GM23338 (cell line): ENCODE results near the gene HS1BP3. TPM values are rescaled to one million over a fixed set of nuclear protein-coding genes. Genes with fewer than 3 reads are reported as not detected.

Source experiments
- ATAC-seq: fragments of 200-7000 bp; cut with Tn5 transposase; 3 replicates; pipeline ENCODE4 v1.9.1; 2020
- DNase-seq: peaks from one replicate; pipeline ENCODE4 v3.0.0-alpha.2; 2015; ENCODE audit warnings: low spot score
- H2AFZ ChIP-seq: fragments of 200-600 bp; sonication (generic); 2 replicates; pipeline ENCODE4 v1.8.0; 2016; ENCODE audit warnings: antibody characterized with exemption, mild to moderate bottlenecking, moderate library complexity
- H3F3A ChIP-seq: fragments of 200-600 bp; sonication (generic); replicated peaks from 2 replicates; pipeline ENCODE4 v1.8.0; 2017; ENCODE audit warnings: antibody characterized with exemption, mixed run types, low read depth
- H3K27ac ChIP-seq: fragments of 200-600 bp; sonication (generic); 2 replicates; pipeline ENCODE4 v1.6.1; 2016; ENCODE audit warnings: low read depth
- H3K27me3 ChIP-seq: fragments of 200-600 bp; sonication (generic); 2 replicates; pipeline ENCODE4 v1.8.0; 2016; ENCODE audit warnings: mild to moderate bottlenecking, mixed run types, moderate library complexity; ENCODE audit not compliant: insufficient read depth
- H3K36me3 ChIP-seq: fragments of 200-600 bp; sonication (generic); 2 replicates; pipeline ENCODE4 v1.8.0; 2016; ENCODE audit warnings: mild to moderate bottlenecking; ENCODE audit not compliant: insufficient read depth
- H3K4me1 ChIP-seq: fragments of 200-600 bp; sonication (generic); 2 replicates; pipeline ENCODE4 v1.8.0; 2016; ENCODE audit warnings: mild to moderate bottlenecking, moderate library complexity; ENCODE audit not compliant: insufficient read depth
- H3K4me2 ChIP-seq: fragments of 200-600 bp; sonication (generic); 2 replicates; pipeline ENCODE4 v1.7.1; 2017; ENCODE audit warnings: mixed run types
- H3K4me3 ChIP-seq: fragments of 200-600 bp; sonication (generic); 2 replicates; pipeline ENCODE4 v1.6.1; 2016; ENCODE audit warnings: mixed run types
- H3K79me2 ChIP-seq: fragments of 200-600 bp; sonication (generic); replicated peaks from 2 replicates; pipeline ENCODE4 v1.8.0; 2017; ENCODE audit warnings: mild to moderate bottlenecking; ENCODE audit not compliant: insufficient read depth
- H3K9me2 ChIP-seq: fragments of 200-600 bp; sonication (generic); 2 replicates; pipeline ENCODE4 v1.8.0; 2017; ENCODE audit not compliant: insufficient read depth
- H4K20me1 ChIP-seq: fragments of 200-600 bp; sonication (generic); replicated peaks from 2 replicates; pipeline ENCODE4 v1.8.0; 2017; ENCODE audit warnings: mild to moderate bottlenecking; ENCODE audit not compliant: insufficient read depth
- H3K27ac Mint-ChIP-seq: 2 replicates; pipeline ENCODE4 v1.8.0; 2020; ENCODE audit warnings: inconsistent platforms, mild to moderate bottlenecking, moderate library complexity, mixed read lengths
- H3K27me3 Mint-ChIP-seq: 3 replicates; pipeline ENCODE4 v1.8.0; 2022; ENCODE audit warnings: low read depth, mild to moderate bottlenecking, moderate library complexity, mixed read lengths, inconsistent platforms; ENCODE audit not compliant: insufficient read depth, poor library complexity
- H3K36me3 Mint-ChIP-seq: 3 replicates; pipeline ENCODE4 v1.8.0; 2021; ENCODE audit warnings: low read depth, mild to moderate bottlenecking, inconsistent platforms, moderate library complexity, mixed read lengths
- H3K4me1 Mint-ChIP-seq: 3 replicates; pipeline ENCODE4 v1.8.0; 2020; ENCODE audit warnings: mild to moderate bottlenecking, inconsistent platforms, mixed read lengths
- H3K4me3 Mint-ChIP-seq: 3 replicates; pipeline ENCODE4 v1.8.0; 2021; ENCODE audit warnings: moderate library complexity, mild to moderate bottlenecking, inconsistent platforms, mixed read lengths
- H3K9me3 Mint-ChIP-seq: 3 replicates; pipeline ENCODE4 v1.8.0; 2020; ENCODE audit warnings: moderate library complexity, mild to moderate bottlenecking, inconsistent platforms, mixed read lengths
- CREB1 ChIP-seq: fragments of 250-450 bp; sonication (Bioruptor Pico); IDR thresholded peaks from 2 replicates; pipeline ENCODE4 v1.5.0; 2020; ENCODE audit warnings: low read depth, mild to moderate bottlenecking, moderate library complexity
- ETS1 ChIP-seq: IDR thresholded peaks from 2 replicates; pipeline ENCODE4 v1.6.1; 2016; ENCODE audit warnings: antibody characterized with exemption
- EZH2 ChIP-seq: fragments of 200-600 bp; sonication (generic); IDR thresholded peaks from one replicate; pipeline ENCODE4 v1.8.0; 2017; ENCODE audit warnings: antibody characterized with exemption, mild to moderate bottlenecking, low read depth; ENCODE audit not compliant: unreplicated experiment
- JUNB ChIP-seq: IDR thresholded peaks from one replicate; pipeline ENCODE4 v1.6.1; 2016; ENCODE audit warnings: antibody characterized with exemption; ENCODE audit not compliant: unreplicated experiment
- POLR2AphosphoS5 ChIP-seq: IDR thresholded peaks from 2 replicates; pipeline ENCODE4 v1.6.1; 2016; ENCODE audit warnings: antibody characterized with exemption, low read depth
- STAT1 ChIP-seq: IDR thresholded peaks from one replicate; pipeline ENCODE4 v1.6.1; 2016; ENCODE audit warnings: antibody characterized with exemption; ENCODE audit not compliant: unreplicated experiment
- ZNF114 ChIP-seq: fragments of 250-450 bp; sonication (Bioruptor Pico); IDR thresholded peaks from 2 replicates; pipeline ENCODE4 v1.5.0; 2020; ENCODE audit warnings: mild to moderate bottlenecking, moderate library complexity
- ZNF331 ChIP-seq: fragments of 250-450 bp; sonication (Bioruptor Pico); IDR thresholded peaks from 2 replicates; pipeline ENCODE4 v1.5.0; 2020; ENCODE audit warnings: low read depth, mild to moderate bottlenecking, moderate library complexity
- ZNF462 ChIP-seq: fragments of 250-450 bp; sonication (Bioruptor Pico); IDR thresholded peaks from 2 replicates; pipeline ENCODE4 v1.5.0; 2020; ENCODE audit warnings: mild to moderate bottlenecking, moderate library complexity
- polyA plus RNA-seq: library from polyadenylated mRNA; unstranded; fragments of >200 nt; fragmentation: Nextera tagmentation; extraction: Ambion mirVana; gene quantifications from 2 replicates; pipeline ENCODE4 v1.2.1, GENCODE V29; 2016
- total RNA-seq: library from RNA; depleted of rRNA; stranded (reverse); fragments of >200 nt; shearing (Covaris generic); gene quantifications from 2 replicates; pipeline ENCODE4 v1.2.3, GENCODE V29; 2014

The HS1BP3 gene
- total and polyA plus RNA-seq, 2 experiments from 2014 or later = 7.2 to 15.0 TPM

- TF ChIP-seq ZNF462 (CRISPR knock-in tag) (no peak), CREB1 (CRISPR knock-in tag) (no peak), STAT1 (no peak), ETS1 (no peak), ZNF114 (no peak), EZH2 (no peak), POLR2AphosphoS5 (no peak), ZNF331 (no peak)
Observed at GRCh38 chr2:20629581-20630171, 21.2 kb downstream of the HS1BP3 start (continued).

GRCh38 chr2:20629181-20629580 is 21.7 kb downstream of the HS1BP3 start:
- no peaks in the 10 kb centered on the region for H4K20me1 ChIP-seq
- H3K4me3 ChIP-seq = no peak overlapping the region
- H3K79me2 ChIP-seq = no peaks in the 10 kb centered on the region
- no peak for TF ChIP-seq POLR2AphosphoS5
- no peak for TF ChIP-seq ZNF462 (CRISPR knock-in tag)
- no peak for TF ChIP-seq JUNB
- no peak for TF ChIP-seq ZNF114

More at GRCh38 chr2:20629181-20629580, 21.7 kb downstream of the HS1BP3 start:
- Mint-ChIP-seq H3K27ac (no peak overlapping the region), H3K4me1 (peaks cover 22% of the 10 kb centered on the region), H3K4me3 (no peak overlapping the region), H3K36me3 (no peaks in the 10 kb centered on the region; the same call in 2 of the 3 replicates), H3K9me3 (no peaks in the 10 kb centered on the region), H3K27me3 (peaks cover 3% of the 10 kb centered on the region)
- ATAC-seq (no peak), DNase-seq (no peak)
- H3K27ac ChIP-seq = no peak overlapping the region
- H3K4me2 ChIP-seq = no peak overlapping the region
- no peaks in the 10 kb centered on the region for H3K36me3 ChIP-seq
- no peaks in the 10 kb centered on the region for H3K27me3 ChIP-seq
- H3K9me2 ChIP-seq = no peaks in the 10 kb centered on the region; the same call in 1 of the 2 replicates
- H3F3A ChIP-seq = no peaks in the 10 kb centered on the region
- H3K4me1 ChIP-seq = no peaks in the 10 kb centered on the region; the same call in 1 of the 2 replicates
- H2AFZ ChIP-seq = no peak overlapping the region
